Stimulated activated CD8-positive, alpha-beta memory T cell treated with anti-CD3 and anti-CD28 coated beads, Interleukin-15, amount 100 ng/mL, for 4 hours (primary cell): ENCODE results near the gene DDX11.
"Not testable (repeated sequence)": the region's sequence is repeated elsewhere in the genome, so short reads cannot be mapped to it uniquely, and the experiment has no call there.

ENCODE experiments used
- DNase-seq, 2 donors: peaks; one replicate each; pipeline ENCODE4 v3.0.0-alpha.2; 2020; ENCODE audit warnings: low read depth in 2 of 2

DDX11 gene

GRCh38 chr12:31124158-31124557 lies 50.5 kb downstream of the DDX11 start:
- DNase-seq, result not testable (repeated sequence)

- not testable (repeated sequence) for DNase-seq
Observed at GRCh38 chr12:31125171-31125570, 51.5 kb downstream of the DDX11 start.

GRCh38 chr12:31127209-31127848 lies 53.7 kb downstream of the DDX11 start:
- DNase-seq, result not testable (repeated sequence)

GRCh38 chr12:31136581-31136980 lies 62.9 kb downstream of the DDX11 start:
- not testable (repeated sequence) for DNase-seq

GRCh38 chr12:31144768-31145167 lies 71.1 kb downstream of the DDX11 start:
- not testable (repeated sequence) for DNase-seq

- not testable (repeated sequence) for DNase-seq
Observed at GRCh38 chr12:31145296-31145695, 71.6 kb downstream of the DDX11 start.

- DNase-seq, result not testable (repeated sequence)
Observed at GRCh38 chr12:31147415-31147814, 73.8 kb downstream of the DDX11 start.

GRCh38 chr12:31150766-31151165 lies 77.1 kb downstream of the DDX11 start:
- DNase-seq, result not testable (repeated sequence)
